Smooth muscle cell (in vitro differentiated cells): Measurements from ENCODE around the gene CXCL9. TPM values are rescaled to one million over a fixed set of nuclear protein-coding genes. Genes with fewer than 3 reads are reported as not detected.

Experiments
- DNase-seq: peaks from one replicate; lab custom pipeline; 2025; ENCODE audit not compliant: unreplicated experiment; lab: John Stamatoyannopoulos, UW
- H2AFZ ChIP-seq: fragments of 200-600 bp; sonication (generic); 2 replicates; pipeline ENCODE4 v1.6.0; 2016; ENCODE audit warnings: antibody characterized with exemption, low read depth, mild to moderate bottlenecking
- H3F3A ChIP-seq: fragments of 200-600 bp; sonication (generic); 2 replicates; pipeline ENCODE4 v1.6.0; 2017; ENCODE audit warnings: antibody characterized with exemption, low read depth
- H3K27ac ChIP-seq: fragments of 200-600 bp; sonication (generic); 2 replicates; pipeline ENCODE4 v1.5.1; 2016; ENCODE audit warnings: low read depth, mild to moderate bottlenecking
- H3K27me3 ChIP-seq: fragments of 200-600 bp; sonication (generic); 2 replicates; pipeline ENCODE4 v1.6.1; 2016; ENCODE audit warnings: low read depth, mild to moderate bottlenecking
- H3K36me3 ChIP-seq: fragments of 200-600 bp; sonication (generic); 2 replicates; pipeline ENCODE4 v1.5.1; 2016; ENCODE audit warnings: low read depth
- H3K4me1 ChIP-seq: fragments of 200-600 bp; sonication (generic); 2 replicates; pipeline ENCODE4 v1.5.1; 2016; ENCODE audit warnings: low read depth
- H3K4me2 ChIP-seq: fragments of 200-600 bp; sonication (generic); 2 replicates; pipeline ENCODE4 v1.6.0; 2016; ENCODE audit warnings: mild to moderate bottlenecking
- H3K4me3 ChIP-seq: fragments of 200-600 bp; sonication (generic); 2 replicates; pipeline ENCODE4 v1.5.1; 2016; ENCODE audit warnings: mild to moderate bottlenecking
- H3K79me2 ChIP-seq: fragments of 200-600 bp; sonication (generic); 2 replicates; pipeline ENCODE4 v1.6.0; 2016; ENCODE audit warnings: low read depth, mild to moderate bottlenecking
- H3K9ac ChIP-seq: fragments of 200-600 bp; sonication (generic); 2 replicates; pipeline ENCODE4 v1.6.0; 2016; ENCODE audit warnings: low read depth
- H3K9me3 ChIP-seq: fragments of 200-600 bp; sonication (generic); replicated peaks from 2 replicates; pipeline ENCODE4 v1.5.1; 2016; ENCODE audit warnings: low read depth
- H4K20me1 ChIP-seq: fragments of 200-600 bp; sonication (generic); 2 replicates; pipeline ENCODE4 v1.6.0; 2016; ENCODE audit warnings: low read depth
- CTCF ChIP-seq: fragments of 200-600 bp; sonication (generic); IDR thresholded peaks from 2 replicates; pipeline ENCODE4 v1.5.1; 2017; ENCODE audit warnings: borderline replicate concordance, mild to moderate bottlenecking, antibody characterized with exemption; ENCODE audit not compliant: insufficient read depth, poor library complexity, severe bottlenecking
- WGBS: methylation state at CpG from one replicate; pipeline ENCODE4 v1.1.7; 2016; ENCODE audit warnings: low lambda C conversion rate; 5-methylcytosine and 5-hydroxymethylcytosine counted together
- polyA plus RNA-seq: library from polyadenylated mRNA; unstranded; fragments of >200 nt; fragmentation: Nextera tagmentation; extraction: Ambion mirVana; gene quantifications from 2 replicates; pipeline ENCODE4 v1.2.1, GENCODE V29; 2016
- total RNA-seq: library from RNA; depleted of rRNA; stranded (reverse); fragments of >200 nt; gene quantifications from 2 replicates; pipeline ENCODE4 v1.2.3, GENCODE V29; 2014

CXCL9 gene
- total and polyA plus RNA-seq, 2 experiments from 2014 or later: 0.16 to 0.45 TPM

- no peaks in the 10 kb centered on the region for H3K36me3 ChIP-seq
- no peaks in the 10 kb centered on the region for H3K9me3 ChIP-seq
- peak overlapping the region; percentile 76 for H3K4me2 ChIP-seq
- H2AFZ ChIP-seq: peak overlapping the region; percentile 70
- TF ChIP-seq CTCF: no peak
- peaks cover 10% of the 10 kb centered on the region for H3K4me1 ChIP-seq
- H3K27ac ChIP-seq: peak overlapping the region; percentile 97
- H3K27me3 ChIP-seq: no peaks in the 10 kb centered on the region
- 30% methylated on average over 13 of the region's 13 CpGs for WGBS
- DNase-seq: no peak
- H3F3A ChIP-seq: peaks cover 6% of the 10 kb centered on the region
- H3K4me3 ChIP-seq: no peak overlapping the region
- no peaks in the 10 kb centered on the region for H3K79me2 ChIP-seq
- peak overlapping the region; percentile 82 for H3K9ac ChIP-seq
- no peaks in the 10 kb centered on the region for H4K20me1 ChIP-seq
Measured at GRCh38 chr4:76011700-76012387, 4.5 kb upstream of the CXCL9 start.

- Histone ChIP-seq H3K27ac (peak overlapping the region; percentile 97), H3K9ac (peak overlapping the region; percentile 82)
- no peak for DNase-seq
Measured at GRCh38 chr4:76011018-76011670, 3.8 kb upstream of the CXCL9 start.

GRCh38 chr4:76010576-76010975, 3.3 kb upstream of the CXCL9 start:
- Histone ChIP-seq H4K20me1 (no peaks in the 10 kb centered on the region), H3K4me1 (peaks cover 10% of the 10 kb centered on the region), H3K9ac (no peak overlapping the region), H3K4me2 (no peak overlapping the region), H3K79me2 (no peaks in the 10 kb centered on the region), H3K4me3 (no peak overlapping the region), H3K27ac (peak overlapping the region; percentile 97), H3F3A (peaks cover 6% of the 10 kb centered on the region), H3K36me3 (no peaks in the 10 kb centered on the region), H2AFZ (no peak overlapping the region), H3K9me3 (no peaks in the 10 kb centered on the region), H3K27me3 (no peaks in the 10 kb centered on the region)
- no peak for DNase-seq
- 97% methylated on average over 13 of the region's 13 CpGs for WGBS
- TF ChIP-seq CTCF: no peak

More at GRCh38 chr4:76011018-76011670, 3.8 kb upstream of the CXCL9 start:
- Histone ChIP-seq H3K4me2 (peak overlapping the region; percentile 76), H3K4me3 (no peak overlapping the region), H3K79me2 (no peaks in the 10 kb centered on the region), H3K27me3 (no peaks in the 10 kb centered on the region), H3K9me3 (no peaks in the 10 kb centered on the region), H3F3A (peaks cover 6% of the 10 kb centered on the region), H3K36me3 (no peaks in the 10 kb centered on the region), H4K20me1 (no peaks in the 10 kb centered on the region), H3K4me1 (peaks cover 10% of the 10 kb centered on the region), H2AFZ (peak overlapping the region; percentile 70)
- 97% methylated on average over 31 of the region's 31 CpGs for WGBS
- TF ChIP-seq CTCF: no peak

- no peak overlapping the region for H3K9ac ChIP-seq
- H2AFZ ChIP-seq: no peak overlapping the region
- no peak overlapping the region for H3K27ac ChIP-seq
- 89% methylated on average over 5 of the region's 5 CpGs for WGBS
- H3K4me1 ChIP-seq: peaks cover 10% of the 10 kb centered on the region
- H3K9me3 ChIP-seq: no peaks in the 10 kb centered on the region
- no peak for TF ChIP-seq CTCF
- H3K79me2 ChIP-seq: no peaks in the 10 kb centered on the region
- H3K36me3 ChIP-seq: no peaks in the 10 kb centered on the region
- peaks cover 6% of the 10 kb centered on the region for H3F3A ChIP-seq
- DNase-seq: no peak
- no peak overlapping the region for H3K4me3 ChIP-seq
- H3K27me3 ChIP-seq: no peaks in the 10 kb centered on the region
- no peaks in the 10 kb centered on the region for H4K20me1 ChIP-seq
- H3K4me2 ChIP-seq: no peak overlapping the region
Measured at GRCh38 chr4:76009311-76009710, 2.0 kb upstream of the CXCL9 start.
